Liver (tissue), 3 donors: Measurements from ENCODE around the gene ROR1.

Experiments used
- JUND ChIP-seq, 2 donors: IDR thresholded peaks; 2 replicates each; pipeline ENCODE4 v1.6.1; 2016; ENCODE audit warnings: antibody characterized with exemption in 2 of 2
- TAF1 ChIP-seq: conservative IDR thresholded peaks from 2 replicates; pipeline ENCODE4 v1.6.1; 2016; ENCODE audit warnings: antibody characterized with exemption, mild to moderate bottlenecking
- TF ChIP-seq, protein P1 (sequence below): fragments of 150-350 bp; IDR thresholded peaks from 2 replicates; pipeline ENCODE4 v1.5.1; 2017; ENCODE audit warnings: improper control_type of control experiment, low read depth, low read length; ENCODE audit not compliant: missing input control
- TF ChIP-seq, protein P2 (sequence below): IDR thresholded peaks from 2 replicates; pipeline ENCODE4 v1.6.1; 2016; ENCODE audit warnings: antibody characterized with exemption
- donor health status: healthy.
- donor health status: healthy.

DNA sequence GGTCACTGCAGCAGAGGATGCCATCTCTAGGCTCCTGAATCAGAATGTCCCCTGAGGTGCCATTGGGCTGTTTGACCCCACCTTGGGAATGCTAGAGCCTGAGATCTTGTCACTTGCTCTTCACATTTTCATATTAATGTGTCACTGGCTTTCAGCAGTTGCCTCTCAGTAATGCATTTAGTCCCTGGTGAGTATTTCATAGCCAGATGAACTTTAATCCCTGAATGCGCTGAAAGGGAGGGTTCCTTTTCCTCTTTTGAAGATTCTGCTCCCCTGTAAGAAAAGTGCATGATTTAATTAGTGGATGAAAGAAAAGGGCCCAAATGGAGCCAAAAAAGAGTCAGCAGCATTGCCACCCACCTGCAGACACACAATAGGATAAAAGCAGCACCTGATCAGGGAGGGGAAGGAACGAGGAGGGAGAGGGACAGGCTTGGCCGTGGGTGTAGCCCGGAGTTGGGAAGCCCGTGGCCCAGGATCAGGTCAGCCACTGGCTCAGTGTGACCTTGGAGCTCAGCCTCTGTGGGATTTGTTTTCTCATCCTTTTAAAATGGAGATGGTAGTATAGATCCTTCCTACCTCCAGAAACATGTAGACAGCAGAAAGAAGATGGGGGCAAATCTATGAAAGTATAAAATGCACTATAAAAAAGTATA is 31.1 kb downstream of the ROR1 start:
- TF ChIP-seq TAF1, result no peak
- TF ChIP-seq, protein P1, sequence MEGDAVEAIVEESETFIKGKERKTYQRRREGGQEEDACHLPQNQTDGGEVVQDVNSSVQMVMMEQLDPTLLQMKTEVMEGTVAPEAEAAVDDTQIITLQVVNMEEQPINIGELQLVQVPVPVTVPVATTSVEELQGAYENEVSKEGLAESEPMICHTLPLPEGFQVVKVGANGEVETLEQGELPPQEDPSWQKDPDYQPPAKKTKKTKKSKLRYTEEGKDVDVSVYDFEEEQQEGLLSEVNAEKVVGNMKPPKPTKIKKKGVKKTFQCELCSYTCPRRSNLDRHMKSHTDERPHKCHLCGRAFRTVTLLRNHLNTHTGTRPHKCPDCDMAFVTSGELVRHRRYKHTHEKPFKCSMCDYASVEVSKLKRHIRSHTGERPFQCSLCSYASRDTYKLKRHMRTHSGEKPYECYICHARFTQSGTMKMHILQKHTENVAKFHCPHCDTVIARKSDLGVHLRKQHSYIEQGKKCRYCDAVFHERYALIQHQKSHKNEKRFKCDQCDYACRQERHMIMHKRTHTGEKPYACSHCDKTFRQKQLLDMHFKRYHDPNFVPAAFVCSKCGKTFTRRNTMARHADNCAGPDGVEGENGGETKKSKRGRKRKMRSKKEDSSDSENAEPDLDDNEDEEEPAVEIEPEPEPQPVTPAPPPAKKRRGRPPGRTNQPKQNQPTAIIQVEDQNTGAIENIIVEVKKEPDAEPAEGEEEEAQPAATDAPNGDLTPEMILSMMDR, result no peak
- TF ChIP-seq JUND (IDR thresholded peaks at IDR 0.05), result no peak
- TF ChIP-seq, protein P2, sequence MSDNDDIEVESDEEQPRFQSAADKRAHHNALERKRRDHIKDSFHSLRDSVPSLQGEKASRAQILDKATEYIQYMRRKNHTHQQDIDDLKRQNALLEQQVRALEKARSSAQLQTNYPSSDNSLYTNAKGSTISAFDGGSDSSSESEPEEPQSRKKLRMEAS, result no peak
